Measurements from ENCODE around the gene XYLT1.

The XYLT1 gene

GRCh38 chr16:17423221-17423620, 47.5 kb downstream of the XYLT1 start:
- H3K4me3 ChIP-seq (replicated peaks; ENCODE audit: low read depth, low read length): no peak overlapping the region
- no peak for DNase-seq (ENCODE audit: extremely low read depth, low read depth)
- no peak for TF ChIP-seq CTCF (IDR thresholded peaks at IDR 0.05; ENCODE audit: low read depth, low read length, missing control alignments)

GRCh38 chr16:17420816-17421215, 49.9 kb downstream of the XYLT1 start:
- no peak for DNase-seq (ENCODE audit: extremely low read depth, low read depth)
- H3K4me3 ChIP-seq (replicated peaks; ENCODE audit: low read depth, low read length): no peak overlapping the region
- no peak for TF ChIP-seq CTCF (IDR thresholded peaks at IDR 0.05; ENCODE audit: low read depth, low read length, missing control alignments)

- DNase-seq (ENCODE audit: extremely low read depth, low read depth): no peak
- H3K4me3 ChIP-seq (replicated peaks; ENCODE audit: low read depth, low read length): no peak overlapping the region
These were observed 51.5 kb downstream of the XYLT1 start for GRCh38 chr16:17419266-17419665.

GRCh38 chr16:17417740-17418139, 53.0 kb downstream of the XYLT1 start:
- H3K4me3 ChIP-seq (replicated peaks; ENCODE audit: low read depth, low read length): no peak overlapping the region
- no peak for DNase-seq (ENCODE audit: extremely low read depth, low read depth)
- no peak for TF ChIP-seq CTCF (IDR thresholded peaks at IDR 0.05; ENCODE audit: low read depth, low read length, missing control alignments)

More at GRCh38 chr16:17419266-17419665, 51.5 kb downstream of the XYLT1 start:
- TF ChIP-seq CTCF (IDR thresholded peaks at IDR 0.05; ENCODE audit: low read depth, low read length, missing control alignments): no peak

- no peak for TF ChIP-seq CTCF (IDR thresholded peaks at IDR 0.05; ENCODE audit: low read depth, low read length, missing control alignments)
- H3K4me3 ChIP-seq (replicated peaks; ENCODE audit: low read depth, low read length): no peak overlapping the region
- no peak for DNase-seq (ENCODE audit: extremely low read depth, low read depth)
These were observed 54.1 kb downstream of the XYLT1 start for GRCh38 chr16:17416461-17417311.

GRCh38 chr16:17414916-17415315, 55.8 kb downstream of the XYLT1 start:
- no peak for TF ChIP-seq CTCF (IDR thresholded peaks at IDR 0.05; ENCODE audit: low read depth, low read length, missing control alignments)
- H3K4me3 ChIP-seq (replicated peaks; ENCODE audit: low read depth, low read length): no peak overlapping the region
- no peak for DNase-seq (ENCODE audit: extremely low read depth, low read depth)
